ENCODE results near the gene SPATA7. TPM values are rescaled to one million over a fixed set of nuclear protein-coding genes. Genes with fewer than 3 reads are reported as not detected.

SPATA7 gene
- total RNA-seq, 1 experiment from 2014 or later = 29.4 TPM

GRCh38 chr14:88478931-88479330 is 93.5 kb downstream of the SPATA7 start:
- no peaks in the 10 kb centered on the region for H3K36me3 ChIP-seq (ENCODE audit: insufficient read depth, low read length)
- no peak overlapping the region for H3K4me3 ChIP-seq (ENCODE audit: low read length)
- no peak for DNase-seq
- no peak overlapping the region for H3K4me2 ChIP-seq (ENCODE audit: low read depth, low read length, poor library complexity, severe bottlenecking)
- no peaks in the 10 kb centered on the region; the same call in 1 of the 2 replicates for H3K27me3 ChIP-seq (ENCODE audit: low read length)
- no peaks in the 10 kb centered on the region for H3K79me2 ChIP-seq (ENCODE audit: low read length)
- H3K4me1 ChIP-seq (ENCODE audit: low read length) = no peaks in the 10 kb centered on the region
- H3K9ac ChIP-seq (ENCODE audit: low read length) = no peak overlapping the region
- H4K20me1 ChIP-seq (ENCODE audit: insufficient read depth, low read depth, low read length) = no peaks in the 10 kb centered on the region
- no peak overlapping the region for H3K27ac ChIP-seq (ENCODE audit: low read length)
- H3K9me2 ChIP-seq (replicated peaks; ENCODE audit: insufficient read depth, low read length) = no peaks in the 10 kb centered on the region
- no peak overlapping the region for H2AFZ ChIP-seq (ENCODE audit: low read length)
- no peaks in the 10 kb centered on the region for H3K9me3 ChIP-seq (ENCODE audit: low read length)

GRCh38 chr14:88479574-88479987 is 94.1 kb downstream of the SPATA7 start:
- H3K9ac ChIP-seq (ENCODE audit: low read length) = no peak overlapping the region
- H3K9me3 ChIP-seq (ENCODE audit: low read length) = no peaks in the 10 kb centered on the region
- H3K4me3 ChIP-seq (ENCODE audit: low read length) = no peak overlapping the region
- no peak overlapping the region for H3K4me2 ChIP-seq (ENCODE audit: low read depth, low read length, poor library complexity, severe bottlenecking)
- H3K4me1 ChIP-seq (ENCODE audit: low read length) = no peaks in the 10 kb centered on the region
- no peaks in the 10 kb centered on the region; the same call in 1 of the 2 replicates for H3K27me3 ChIP-seq (ENCODE audit: low read length)
- no peak overlapping the region for H2AFZ ChIP-seq (ENCODE audit: low read length)
- H3K9me2 ChIP-seq (replicated peaks; ENCODE audit: insufficient read depth, low read length) = no peaks in the 10 kb centered on the region
- no peaks in the 10 kb centered on the region for H3K79me2 ChIP-seq (ENCODE audit: low read length)
- no peak for DNase-seq
- H3K36me3 ChIP-seq (ENCODE audit: insufficient read depth, low read length) = no peaks in the 10 kb centered on the region
- H3K27ac ChIP-seq (ENCODE audit: low read length) = no peak overlapping the region
- no peaks in the 10 kb centered on the region for H4K20me1 ChIP-seq (ENCODE audit: insufficient read depth, low read depth, low read length)

- no peak overlapping the region for H2AFZ ChIP-seq (ENCODE audit: low read length)
- no peaks in the 10 kb centered on the region for H3K79me2 ChIP-seq (ENCODE audit: low read length)
- H3K9me3 ChIP-seq (ENCODE audit: low read length) = no peaks in the 10 kb centered on the region
- H3K27ac ChIP-seq (ENCODE audit: low read length) = no peak overlapping the region
- no peaks in the 10 kb centered on the region for H3K4me1 ChIP-seq (ENCODE audit: low read length)
- H3K4me3 ChIP-seq (ENCODE audit: low read length) = no peak overlapping the region
- no peaks in the 10 kb centered on the region for H3K9me2 ChIP-seq (replicated peaks; ENCODE audit: insufficient read depth, low read length)
- no peaks in the 10 kb centered on the region for H4K20me1 ChIP-seq (ENCODE audit: insufficient read depth, low read depth, low read length)
- DNase-seq = no peak
- no peak overlapping the region for H3K9ac ChIP-seq (ENCODE audit: low read length)
- H3K4me2 ChIP-seq (ENCODE audit: low read depth, low read length, poor library complexity, severe bottlenecking) = no peak overlapping the region
- H3K27me3 ChIP-seq (ENCODE audit: low read length) = no peaks in the 10 kb centered on the region; the same call in 1 of the 2 replicates
- no peaks in the 10 kb centered on the region for H3K36me3 ChIP-seq (ENCODE audit: insufficient read depth, low read length)
These were observed 95.6 kb downstream of the SPATA7 start for GRCh38 chr14:88481059-88481458.

GRCh38 chr14:88481794-88482193 is 96.3 kb downstream of the SPATA7 start:
- no peak overlapping the region for H2AFZ ChIP-seq (ENCODE audit: low read length)
- H3K9me2 ChIP-seq (replicated peaks; ENCODE audit: insufficient read depth, low read length) = no peaks in the 10 kb centered on the region
- H3K9ac ChIP-seq (ENCODE audit: low read length) = no peak overlapping the region
- no peaks in the 10 kb centered on the region for H3K9me3 ChIP-seq (ENCODE audit: low read length)
- H3K36me3 ChIP-seq (ENCODE audit: insufficient read depth, low read length) = no peaks in the 10 kb centered on the region
- no peaks in the 10 kb centered on the region for H3K4me1 ChIP-seq (ENCODE audit: low read length)
- no peak overlapping the region for H3K27ac ChIP-seq (ENCODE audit: low read length)
- H3K4me3 ChIP-seq (ENCODE audit: low read length) = no peak overlapping the region
- no peaks in the 10 kb centered on the region for H4K20me1 ChIP-seq (ENCODE audit: insufficient read depth, low read depth, low read length)
- H3K4me2 ChIP-seq (ENCODE audit: low read depth, low read length, poor library complexity, severe bottlenecking) = no peak overlapping the region
- no peak for DNase-seq
- H3K79me2 ChIP-seq (ENCODE audit: low read length) = no peaks in the 10 kb centered on the region
- no peaks in the 10 kb centered on the region; the same call in 1 of the 2 replicates for H3K27me3 ChIP-seq (ENCODE audit: low read length)

GRCh38 chr14:88482524-88482923 is 97.1 kb downstream of the SPATA7 start:
- Histone ChIP-seq H3K4me2 (ENCODE audit: low read depth, low read length, poor library complexity, severe bottlenecking) (no peak overlapping the region), H3K9ac (ENCODE audit: low read length) (no peak overlapping the region), H3K4me3 (ENCODE audit: low read length) (no peak overlapping the region), H3K27me3 (ENCODE audit: low read length) (no peaks in the 10 kb centered on the region; the same call in 1 of the 2 replicates), H3K36me3 (ENCODE audit: insufficient read depth, low read length) (no peaks in the 10 kb centered on the region), H3K9me2 (replicated peaks; ENCODE audit: insufficient read depth, low read length) (no peaks in the 10 kb centered on the region), H4K20me1 (ENCODE audit: insufficient read depth, low read depth, low read length) (no peaks in the 10 kb centered on the region), H3K27ac (ENCODE audit: low read length) (no peak overlapping the region), H3K79me2 (ENCODE audit: low read length) (no peaks in the 10 kb centered on the region), H2AFZ (ENCODE audit: low read length) (no peak overlapping the region), H3K4me1 (ENCODE audit: low read length) (no peaks in the 10 kb centered on the region), H3K9me3 (ENCODE audit: low read length) (no peaks in the 10 kb centered on the region)
- DNase-seq = no peak

Other genes with a start within 250 kb of the SPATA7 start
- gene KCNK10, start 62.4 kb upstream of the SPATA7 start, total RNA-seq (2014; rRNA removed; shearing (Covaris generic); ENCODE audit: low replicate concordance) = 0.07 and 0.76 TPM in 2 replicates
- 0.04 TPM in 1 of 2 replicates, not detected in the other for gene PTPN21, start 169.3 kb downstream of the SPATA7 start, total RNA-seq (2014; rRNA removed; shearing (Covaris generic); ENCODE audit: low replicate concordance)
- gene ZC3H14, start 177.4 kb downstream of the SPATA7 start, total RNA-seq (2014; rRNA removed; shearing (Covaris generic); ENCODE audit: low replicate concordance) = 69.8 and 91.1 TPM in 2 replicates